Stimulated activated CD8-positive, alpha-beta memory T cell treated with anti-CD3 and anti-CD28 coated beads, Interleukin-7, amount 100 ng/mL, for 1 hour (primary cell): ENCODE results near the gene MKNK2.
"Not testable (repeated sequence)": the region's sequence is repeated elsewhere in the genome, so short reads cannot be mapped to it uniquely, and the experiment has no call there.

Experiments used
- DNase-seq, 2 donors: peaks; one replicate each; pipeline ENCODE4 v3.0.0-alpha.2; 2020; ENCODE audit warnings: low read depth in 2 of 2

The MKNK2 gene

DNA sequence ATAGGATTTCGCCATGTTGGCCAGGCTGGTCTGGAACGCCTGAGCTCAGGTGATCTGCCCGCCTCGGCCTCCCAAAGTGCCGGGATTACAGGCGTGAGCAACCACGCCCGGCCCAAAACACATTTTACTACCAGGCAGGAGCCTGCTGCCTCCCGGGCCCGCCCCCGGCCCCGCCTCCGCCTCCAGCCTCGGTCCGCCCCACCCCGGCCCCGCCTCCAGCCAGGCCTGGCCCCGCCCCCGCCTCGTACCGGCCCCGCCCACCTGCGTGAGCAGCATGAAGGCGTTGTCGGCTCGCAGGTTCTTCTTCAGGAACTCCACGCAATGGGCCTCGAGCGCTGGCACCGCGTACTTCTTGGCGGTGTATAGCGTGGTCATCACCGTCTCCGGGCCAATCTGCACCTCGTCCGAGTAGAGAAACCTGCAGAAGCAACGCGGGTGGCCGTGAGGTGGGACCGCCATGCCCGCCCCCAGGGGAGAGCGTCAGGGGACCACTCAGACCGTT is 58.2 kb downstream of the MKNK2 start:
- DNase-seq = no peak

DNA sequence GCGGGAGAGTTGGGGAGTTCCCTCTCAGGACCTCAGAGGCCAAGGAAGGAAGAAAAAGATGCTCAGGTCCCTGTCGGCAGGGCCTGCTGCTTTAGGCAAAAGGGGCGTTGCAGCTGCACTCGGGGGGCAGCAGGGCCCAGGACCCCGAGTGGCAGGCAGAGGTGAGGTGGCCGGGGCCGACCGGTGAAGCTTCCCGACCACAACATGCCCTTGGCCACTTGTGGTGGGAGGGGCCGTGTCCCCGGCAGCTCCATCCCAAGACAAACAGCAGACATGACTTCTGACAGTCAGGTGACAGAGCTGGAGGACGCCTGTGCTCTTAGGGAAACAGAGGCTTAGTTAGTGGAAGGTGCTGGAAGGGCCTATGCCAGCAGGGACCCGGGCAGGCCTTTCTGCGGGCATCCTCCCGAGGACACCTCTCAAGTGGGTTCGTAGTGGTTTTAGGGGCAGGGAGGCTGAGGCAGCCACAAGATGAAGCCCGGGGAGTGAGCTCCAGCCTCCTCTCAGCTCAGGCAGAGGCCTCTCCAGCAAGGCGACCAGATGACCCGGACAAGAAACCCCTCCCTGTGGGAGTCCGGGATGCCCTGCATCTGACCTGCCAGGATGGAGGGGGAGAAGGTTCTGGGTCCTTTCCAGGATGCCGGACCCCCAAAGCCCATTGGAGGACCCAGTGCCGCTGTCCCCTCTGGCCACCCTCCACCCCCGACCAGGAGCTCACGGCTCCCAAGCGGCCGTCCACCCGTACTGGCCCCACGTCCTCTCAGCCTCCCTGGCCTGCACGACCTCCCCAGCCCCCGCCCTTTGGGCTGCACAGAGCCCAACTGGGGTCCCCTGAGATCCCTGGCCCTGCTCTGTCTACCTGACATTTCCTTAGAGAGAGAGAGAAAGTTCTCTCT is 59.8 kb downstream of the MKNK2 start:
- DNase-seq = no peak

DNA sequence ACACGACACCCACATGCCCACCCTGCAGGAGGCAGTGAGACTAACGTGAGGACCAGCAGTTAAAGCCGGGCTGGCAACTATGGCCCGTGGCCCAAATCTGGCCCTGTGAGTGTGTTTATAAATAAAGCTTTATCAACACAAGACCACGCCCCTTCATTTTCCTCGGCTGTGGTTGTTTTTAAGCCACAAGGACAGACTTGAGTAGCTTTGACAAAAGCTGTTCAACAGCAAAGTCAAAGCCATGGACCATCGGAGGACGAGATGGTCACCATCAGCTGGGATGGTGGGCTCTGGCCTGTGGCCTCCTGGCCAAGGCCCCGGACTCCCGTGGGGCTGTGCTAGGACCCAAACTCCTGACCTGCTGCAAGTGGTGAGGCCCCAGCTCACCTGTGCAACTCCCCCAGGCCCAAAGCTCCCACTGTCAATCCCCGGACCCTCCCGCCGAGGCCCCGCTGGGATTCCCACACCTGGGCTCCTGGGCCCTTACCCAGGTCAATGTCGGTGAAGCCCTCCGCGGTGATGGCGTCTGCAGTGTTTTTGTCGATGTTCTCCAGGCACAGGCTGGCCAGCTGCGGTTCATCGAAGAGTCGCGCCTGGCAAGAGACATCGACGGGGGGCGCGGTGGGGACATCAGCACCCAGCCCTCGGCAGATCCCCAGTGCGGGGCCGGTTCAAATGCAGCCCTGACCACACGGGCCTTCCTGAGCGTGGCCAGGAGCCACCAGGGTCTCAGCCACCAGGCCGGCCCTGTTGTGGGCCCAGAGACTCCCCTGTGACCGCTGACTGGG is 60.6 kb downstream of the MKNK2 start:
- no peak for DNase-seq

DNA sequence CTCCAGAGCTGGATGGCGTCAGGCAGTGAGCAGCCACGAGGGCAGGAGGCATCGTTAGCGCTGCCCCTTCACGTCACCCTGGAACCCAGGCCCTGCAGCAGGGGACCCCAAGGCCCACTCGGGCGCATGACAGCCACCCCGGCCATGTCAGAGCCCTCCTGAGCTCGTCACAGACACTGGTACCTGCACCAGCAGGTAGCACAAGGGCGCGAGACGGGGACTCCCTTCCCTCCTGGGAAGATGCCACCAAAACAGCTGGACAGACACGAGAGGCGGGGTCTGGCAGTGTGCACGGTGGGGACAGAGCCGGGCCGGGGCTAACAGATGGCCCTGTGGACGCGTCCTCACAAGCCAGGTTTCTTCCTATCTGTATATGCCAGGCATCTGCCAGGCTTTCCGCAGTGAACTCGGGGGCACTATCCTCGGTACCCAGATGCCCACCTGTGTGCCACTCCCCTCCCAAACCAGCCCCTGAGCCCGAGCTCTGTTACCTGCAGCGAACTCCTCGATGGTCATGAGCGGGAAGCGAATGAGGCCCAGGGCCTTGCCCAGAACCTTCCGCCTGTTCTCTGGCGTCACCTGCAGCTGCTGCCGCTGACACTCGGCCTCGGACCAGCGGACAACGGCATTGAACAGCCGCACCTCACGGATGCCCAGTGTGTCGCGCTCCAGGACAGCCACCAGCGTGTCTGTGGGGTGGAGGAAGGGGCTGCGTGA is 61.4 kb downstream of the MKNK2 start:
- no peak for DNase-seq

DNA sequence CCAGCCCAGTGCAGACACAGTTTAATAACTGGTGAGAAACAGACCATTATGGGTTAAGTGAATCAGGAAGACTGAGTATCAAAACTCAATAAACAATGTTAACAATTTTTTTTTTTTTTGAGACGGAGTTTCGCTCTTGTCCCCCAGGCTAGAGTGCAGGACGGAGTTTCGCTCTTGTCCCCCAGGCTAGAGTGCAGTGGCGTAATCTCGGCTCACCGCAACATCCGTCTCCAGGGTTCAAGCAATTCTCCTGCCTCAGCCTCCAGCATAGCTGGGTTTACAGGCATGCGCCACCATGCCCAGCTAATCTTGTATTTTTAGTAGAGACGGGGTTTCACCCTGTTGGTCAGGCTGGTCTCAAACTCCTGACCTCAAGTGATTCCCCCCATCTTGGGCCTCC is 62.6 kb downstream of the MKNK2 start:
- DNase-seq = not testable (repeated sequence)
